ENCODE data around the gene PTX4. TPM values are rescaled to one million over a fixed set of nuclear protein-coding genes. Genes with fewer than 3 reads are reported as not detected.

The PTX4 gene
- total and polyA plus RNA-seq, 2 experiments from 2014 or later, result not detected

DNA sequence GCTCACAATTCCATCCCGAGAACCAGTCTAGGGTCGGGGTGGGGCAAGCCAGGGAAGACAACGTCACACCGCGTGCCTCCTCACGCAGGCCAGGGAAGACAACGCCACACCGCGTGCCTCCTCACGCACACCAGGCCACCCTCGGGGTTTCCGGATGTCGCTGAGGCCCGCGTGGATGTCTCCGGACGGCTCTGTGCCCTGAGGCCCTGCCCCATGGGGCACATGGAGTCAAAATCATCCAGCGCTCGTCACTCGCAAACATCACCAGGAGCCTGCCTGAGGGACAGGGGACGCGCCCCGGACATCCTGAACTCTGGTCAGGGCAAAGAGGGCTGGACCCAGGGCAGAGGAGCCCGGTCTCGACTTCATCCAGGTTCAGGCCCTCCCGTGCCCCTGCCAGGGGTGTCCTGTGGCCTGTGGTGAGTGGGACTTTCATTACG is 48.4 kb upstream of the PTX4 start:
- no peak overlapping the region for H3K27ac ChIP-seq (ENCODE audit: low read depth)
- no peak overlapping the region for H3K4me2 ChIP-seq
- no peaks in the 10 kb centered on the region for H3K27me3 ChIP-seq (ENCODE audit: insufficient read depth)
- H3F3A ChIP-seq (replicated peaks; ENCODE audit: low read depth), result no peaks in the 10 kb centered on the region
- H3K36me3 ChIP-seq (ENCODE audit: insufficient read depth), result no peaks in the 10 kb centered on the region
- TF ChIP-seq JUNB (IDR thresholded peaks at IDR 0.05; ENCODE audit: unreplicated experiment), result no peak
- TF ChIP-seq ZNF331 (CRISPR knock-in tag; IDR thresholded peaks at IDR 0.05; ENCODE audit: low read depth), result no peak
- no peak for TF ChIP-seq ETS1 (IDR thresholded peaks at IDR 0.05)
- no peak for TF ChIP-seq NANOG (IDR thresholded peaks at IDR 0.05; ENCODE audit: borderline replicate concordance)
- TF ChIP-seq, protein P1, sequence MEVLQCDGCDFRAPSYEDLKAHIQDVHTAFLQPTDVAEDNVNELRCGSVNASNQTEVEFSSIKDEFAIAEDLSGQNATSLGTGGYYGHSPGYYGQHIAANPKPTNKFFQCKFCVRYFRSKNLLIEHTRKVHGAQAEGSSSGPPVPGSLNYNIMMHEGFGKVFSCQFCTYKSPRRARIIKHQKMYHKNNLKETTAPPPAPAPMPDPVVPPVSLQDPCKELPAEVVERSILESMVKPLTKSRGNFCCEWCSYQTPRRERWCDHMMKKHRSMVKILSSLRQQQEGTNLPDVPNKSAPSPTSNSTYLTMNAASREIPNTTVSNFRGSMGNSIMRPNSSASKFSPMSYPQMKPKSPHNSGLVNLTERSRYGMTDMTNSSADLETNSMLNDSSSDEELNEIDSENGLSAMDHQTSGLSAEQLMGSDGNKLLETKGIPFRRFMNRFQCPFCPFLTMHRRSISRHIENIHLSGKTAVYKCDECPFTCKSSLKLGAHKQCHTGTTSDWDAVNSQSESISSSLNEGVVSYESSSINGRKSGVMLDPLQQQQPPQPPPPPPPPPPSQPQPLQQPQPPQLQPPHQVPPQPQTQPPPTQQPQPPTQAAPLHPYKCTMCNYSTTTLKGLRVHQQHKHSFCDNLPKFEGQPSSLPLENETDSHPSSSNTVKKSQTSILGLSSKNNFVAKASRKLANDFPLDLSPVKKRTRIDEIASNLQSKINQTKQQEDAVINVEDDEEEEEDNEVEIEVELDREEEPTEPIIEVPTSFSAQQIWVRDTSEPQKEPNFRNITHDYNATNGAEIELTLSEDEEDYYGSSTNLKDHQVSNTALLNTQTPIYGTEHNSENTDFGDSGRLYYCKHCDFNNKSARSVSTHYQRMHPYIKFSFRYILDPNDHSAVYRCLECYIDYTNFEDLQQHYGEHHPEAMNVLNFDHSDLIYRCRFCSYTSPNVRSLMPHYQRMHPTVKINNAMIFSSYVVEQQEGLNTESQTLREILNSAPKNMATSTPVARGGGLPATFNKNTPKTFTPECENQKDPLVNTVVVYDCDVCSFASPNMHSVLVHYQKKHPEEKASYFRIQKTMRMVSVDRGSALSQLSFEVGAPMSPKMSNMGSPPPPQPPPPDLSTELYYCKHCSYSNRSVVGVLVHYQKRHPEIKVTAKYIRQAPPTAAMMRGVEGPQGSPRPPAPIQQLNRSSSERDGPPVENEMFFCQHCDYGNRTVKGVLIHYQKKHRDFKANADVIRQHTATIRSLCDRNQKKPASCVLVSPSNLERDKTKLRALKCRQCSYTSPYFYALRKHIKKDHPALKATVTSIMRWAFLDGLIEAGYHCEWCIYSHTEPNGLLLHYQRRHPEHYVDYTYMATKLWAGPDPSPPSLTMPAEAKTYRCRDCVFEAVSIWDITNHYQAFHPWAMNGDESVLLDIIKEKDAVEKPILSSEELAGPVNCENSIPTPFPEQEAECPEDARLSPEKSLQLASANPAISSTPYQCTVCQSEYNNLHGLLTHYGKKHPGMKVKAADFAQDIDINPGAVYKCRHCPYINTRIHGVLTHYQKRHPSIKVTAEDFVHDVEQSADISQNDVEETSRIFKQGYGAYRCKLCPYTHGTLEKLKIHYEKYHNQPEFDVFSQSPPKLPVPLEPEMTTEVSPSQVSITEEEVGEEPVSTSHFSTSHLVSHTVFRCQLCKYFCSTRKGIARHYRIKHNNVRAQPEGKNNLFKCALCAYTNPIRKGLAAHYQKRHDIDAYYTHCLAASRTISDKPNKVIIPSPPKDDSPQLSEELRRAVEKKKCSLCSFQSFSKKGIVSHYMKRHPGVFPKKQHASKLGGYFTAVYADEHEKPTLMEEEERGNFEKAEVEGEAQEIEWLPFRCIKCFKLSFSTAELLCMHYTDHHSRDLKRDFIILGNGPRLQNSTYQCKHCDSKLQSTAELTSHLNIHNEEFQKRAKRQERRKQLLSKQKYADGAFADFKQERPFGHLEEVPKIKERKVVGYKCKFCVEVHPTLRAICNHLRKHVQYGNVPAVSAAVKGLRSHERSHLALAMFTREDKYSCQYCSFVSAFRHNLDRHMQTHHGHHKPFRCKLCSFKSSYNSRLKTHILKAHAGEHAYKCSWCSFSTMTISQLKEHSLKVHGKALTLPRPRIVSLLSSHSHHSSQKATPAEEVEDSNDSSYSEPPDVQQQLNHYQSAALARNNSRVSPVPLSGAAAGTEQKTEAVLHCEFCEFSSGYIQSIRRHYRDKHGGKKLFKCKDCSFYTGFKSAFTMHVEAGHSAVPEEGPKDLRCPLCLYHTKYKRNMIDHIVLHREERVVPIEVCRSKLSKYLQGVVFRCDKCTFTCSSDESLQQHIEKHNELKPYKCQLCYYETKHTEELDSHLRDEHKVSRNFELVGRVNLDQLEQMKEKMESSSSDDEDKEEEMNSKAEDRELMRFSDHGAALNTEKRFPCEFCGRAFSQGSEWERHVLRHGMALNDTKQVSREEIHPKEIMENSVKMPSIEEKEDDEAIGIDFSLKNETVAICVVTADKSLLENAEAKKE (CRISPR knock-in tag; IDR thresholded peaks at IDR 0.05), result no peak
- TF ChIP-seq EZH2 (IDR thresholded peaks at IDR 0.05; ENCODE audit: low read depth, unreplicated experiment), result no peak
- no peak for TF ChIP-seq POLR2AphosphoS5 (IDR thresholded peaks at IDR 0.05; ENCODE audit: low read depth)
- TF ChIP-seq EZH2phosphoT487 (IDR thresholded peaks at IDR 0.05; ENCODE audit: unreplicated experiment), result no peak
- TF ChIP-seq, protein P2, sequence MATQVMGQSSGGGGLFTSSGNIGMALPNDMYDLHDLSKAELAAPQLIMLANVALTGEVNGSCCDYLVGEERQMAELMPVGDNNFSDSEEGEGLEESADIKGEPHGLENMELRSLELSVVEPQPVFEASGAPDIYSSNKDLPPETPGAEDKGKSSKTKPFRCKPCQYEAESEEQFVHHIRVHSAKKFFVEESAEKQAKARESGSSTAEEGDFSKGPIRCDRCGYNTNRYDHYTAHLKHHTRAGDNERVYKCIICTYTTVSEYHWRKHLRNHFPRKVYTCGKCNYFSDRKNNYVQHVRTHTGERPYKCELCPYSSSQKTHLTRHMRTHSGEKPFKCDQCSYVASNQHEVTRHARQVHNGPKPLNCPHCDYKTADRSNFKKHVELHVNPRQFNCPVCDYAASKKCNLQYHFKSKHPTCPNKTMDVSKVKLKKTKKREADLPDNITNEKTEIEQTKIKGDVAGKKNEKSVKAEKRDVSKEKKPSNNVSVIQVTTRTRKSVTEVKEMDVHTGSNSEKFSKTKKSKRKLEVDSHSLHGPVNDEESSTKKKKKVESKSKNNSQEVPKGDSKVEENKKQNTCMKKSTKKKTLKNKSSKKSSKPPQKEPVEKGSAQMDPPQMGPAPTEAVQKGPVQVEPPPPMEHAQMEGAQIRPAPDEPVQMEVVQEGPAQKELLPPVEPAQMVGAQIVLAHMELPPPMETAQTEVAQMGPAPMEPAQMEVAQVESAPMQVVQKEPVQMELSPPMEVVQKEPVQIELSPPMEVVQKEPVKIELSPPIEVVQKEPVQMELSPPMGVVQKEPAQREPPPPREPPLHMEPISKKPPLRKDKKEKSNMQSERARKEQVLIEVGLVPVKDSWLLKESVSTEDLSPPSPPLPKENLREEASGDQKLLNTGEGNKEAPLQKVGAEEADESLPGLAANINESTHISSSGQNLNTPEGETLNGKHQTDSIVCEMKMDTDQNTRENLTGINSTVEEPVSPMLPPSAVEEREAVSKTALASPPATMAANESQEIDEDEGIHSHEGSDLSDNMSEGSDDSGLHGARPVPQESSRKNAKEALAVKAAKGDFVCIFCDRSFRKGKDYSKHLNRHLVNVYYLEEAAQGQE (IDR thresholded peaks at IDR 0.05; ENCODE audit: unreplicated experiment), result no peak
- no peak for TF ChIP-seq CREB1 (CRISPR knock-in tag; IDR thresholded peaks at IDR 0.05; ENCODE audit: low read depth)
- TF ChIP-seq, protein P3, sequence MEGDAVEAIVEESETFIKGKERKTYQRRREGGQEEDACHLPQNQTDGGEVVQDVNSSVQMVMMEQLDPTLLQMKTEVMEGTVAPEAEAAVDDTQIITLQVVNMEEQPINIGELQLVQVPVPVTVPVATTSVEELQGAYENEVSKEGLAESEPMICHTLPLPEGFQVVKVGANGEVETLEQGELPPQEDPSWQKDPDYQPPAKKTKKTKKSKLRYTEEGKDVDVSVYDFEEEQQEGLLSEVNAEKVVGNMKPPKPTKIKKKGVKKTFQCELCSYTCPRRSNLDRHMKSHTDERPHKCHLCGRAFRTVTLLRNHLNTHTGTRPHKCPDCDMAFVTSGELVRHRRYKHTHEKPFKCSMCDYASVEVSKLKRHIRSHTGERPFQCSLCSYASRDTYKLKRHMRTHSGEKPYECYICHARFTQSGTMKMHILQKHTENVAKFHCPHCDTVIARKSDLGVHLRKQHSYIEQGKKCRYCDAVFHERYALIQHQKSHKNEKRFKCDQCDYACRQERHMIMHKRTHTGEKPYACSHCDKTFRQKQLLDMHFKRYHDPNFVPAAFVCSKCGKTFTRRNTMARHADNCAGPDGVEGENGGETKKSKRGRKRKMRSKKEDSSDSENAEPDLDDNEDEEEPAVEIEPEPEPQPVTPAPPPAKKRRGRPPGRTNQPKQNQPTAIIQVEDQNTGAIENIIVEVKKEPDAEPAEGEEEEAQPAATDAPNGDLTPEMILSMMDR (conservative IDR thresholded peaks at IDR 0.05; ENCODE audit: low read depth in 2 of 2), result no peak
- TF ChIP-seq STAT1 (IDR thresholded peaks at IDR 0.05; ENCODE audit: unreplicated experiment), result no peak
- TF ChIP-seq ZNF114 (CRISPR knock-in tag; IDR thresholded peaks at IDR 0.05), result no peak
- H3K9me2 ChIP-seq (ENCODE audit: insufficient read depth), result no peaks in the 10 kb centered on the region
- no peaks in the 10 kb centered on the region; the same call in 2 of the 3 replicates for H3K36me3 Mint-ChIP-seq (ENCODE audit: low read depth)
- H3K4me1 Mint-ChIP-seq, result no peaks in the 10 kb centered on the region; the same call in 2 of the 3 replicates
- no peaks in the 10 kb centered on the region for H3K4me1 ChIP-seq (ENCODE audit: insufficient read depth)
- H3K27ac Mint-ChIP-seq, result no peak overlapping the region
- no peak for DNase-seq (ENCODE audit: low spot score)
- H2AFZ ChIP-seq, result no peak overlapping the region
- no peaks in the 10 kb centered on the region for H3K9me3 Mint-ChIP-seq
- H3K79me2 ChIP-seq (replicated peaks; ENCODE audit: insufficient read depth), result no peaks in the 10 kb centered on the region
- H3K27me3 Mint-ChIP-seq (ENCODE audit: insufficient read depth, low read depth, poor library complexity), result no peaks in the 10 kb centered on the region
- no peak overlapping the region for H3K4me3 ChIP-seq
- ATAC-seq, result no peak
- H3K4me3 Mint-ChIP-seq, result no peak overlapping the region
- no peaks in the 10 kb centered on the region for H4K20me1 ChIP-seq (replicated peaks; ENCODE audit: insufficient read depth)
